Parathyroid adenoma (tissue), 2 donors: Measurements from ENCODE around the gene REPS2.
"Not testable (repeated sequence)": the region's sequence is repeated elsewhere in the genome, so short reads cannot be mapped to it uniquely, and the experiment has no call there.

Experiments
- H2AFZ ChIP-seq: fragments of 300-600 bp; sonication (generic); one replicate; pipeline ENCODE4 v1.7.0; 2017; ENCODE audit warnings: antibody characterized with exemption, mild to moderate bottlenecking
- H3K27ac ChIP-seq: fragments of 300-600 bp; sonication (generic); one replicate; pipeline ENCODE4 v1.7.0; 2017
- H3K27me3 ChIP-seq: fragments of 300-600 bp; sonication (generic); one replicate; pipeline ENCODE4 v1.7.0; 2017; ENCODE audit warnings: low read length; ENCODE audit not compliant: control insufficient read depth, insufficient read depth
- H3K36me3 ChIP-seq: fragments of 300-600 bp; sonication (generic); one replicate; pipeline ENCODE4 v1.7.0; 2017; ENCODE audit warnings: low read length; ENCODE audit not compliant: control insufficient read depth, insufficient read depth
- H3K4me1 ChIP-seq: fragments of 300-600 bp; sonication (generic); one replicate; pipeline ENCODE4 v1.7.0; 2017; ENCODE audit warnings: control low read depth
- H3K4me2 ChIP-seq: fragments of 300-600 bp; sonication (generic); one replicate; pipeline ENCODE4 v1.7.0; 2017; ENCODE audit warnings: low read length
- H3K4me3 ChIP-seq: fragments of 300-600 bp; sonication (generic); one replicate; pipeline ENCODE4 v1.7.0; 2017; ENCODE audit warnings: low read depth, low read length
- H3K79me2 ChIP-seq: fragments of 300-600 bp; sonication (generic); one replicate; pipeline ENCODE4 v1.7.0; 2017; ENCODE audit warnings: control low read depth
- H3K9ac ChIP-seq: fragments of 300-600 bp; sonication (generic); one replicate; pipeline ENCODE4 v1.7.0; 2017; ENCODE audit warnings: mild to moderate bottlenecking
- H3K9me3 ChIP-seq: fragments of 300-600 bp; sonication (generic); one replicate; pipeline ENCODE4 v1.7.0; 2017; ENCODE audit warnings: low read length; ENCODE audit not compliant: control insufficient read depth
- TF ChIP-seq, protein P1 (sequence below): fragments of 300-600 bp; sonication (generic); IDR thresholded peaks from one replicate; pipeline ENCODE4 v1.7.0; 2017; ENCODE audit warnings: antibody characterized with exemption, mild to moderate bottlenecking
- donor health status: primary hyperparathyroidism.

REPS2 gene

DNA sequence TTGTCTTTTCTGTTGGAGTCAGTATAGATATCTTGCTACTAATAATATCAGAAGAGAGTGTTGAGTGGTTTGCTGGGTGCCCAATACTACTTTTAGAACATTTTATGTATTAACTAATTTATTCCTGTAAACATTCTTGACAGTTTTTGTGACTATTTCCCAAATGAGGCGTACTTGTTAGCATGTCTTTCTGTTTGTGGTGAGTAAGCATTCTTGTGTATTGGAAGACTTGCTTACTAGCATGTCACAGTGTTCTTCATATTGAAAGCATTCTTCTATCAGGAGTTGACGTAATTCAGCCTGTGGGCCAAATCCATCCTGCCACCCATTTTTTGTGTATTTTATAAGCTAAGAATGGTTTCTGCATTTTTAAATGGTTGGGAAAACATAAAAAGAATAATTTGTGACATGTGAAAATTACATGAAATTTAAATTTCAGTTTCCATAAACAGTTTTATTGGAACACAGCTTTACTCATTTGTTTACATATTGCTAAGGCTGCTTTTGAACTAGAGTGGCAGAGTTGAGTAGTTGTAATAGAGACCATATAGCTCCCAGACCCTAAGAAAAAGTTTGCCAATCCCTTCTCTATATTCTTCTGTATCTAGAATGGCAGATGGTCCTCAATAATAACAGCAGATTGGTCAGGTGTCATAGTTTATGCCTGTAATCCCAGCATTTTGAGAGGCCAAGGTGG lies 20.4 kb downstream of the REPS2 start:
- no peak overlapping the region for H3K4me2 ChIP-seq
- no peak overlapping the region for H3K27ac ChIP-seq

DNA sequence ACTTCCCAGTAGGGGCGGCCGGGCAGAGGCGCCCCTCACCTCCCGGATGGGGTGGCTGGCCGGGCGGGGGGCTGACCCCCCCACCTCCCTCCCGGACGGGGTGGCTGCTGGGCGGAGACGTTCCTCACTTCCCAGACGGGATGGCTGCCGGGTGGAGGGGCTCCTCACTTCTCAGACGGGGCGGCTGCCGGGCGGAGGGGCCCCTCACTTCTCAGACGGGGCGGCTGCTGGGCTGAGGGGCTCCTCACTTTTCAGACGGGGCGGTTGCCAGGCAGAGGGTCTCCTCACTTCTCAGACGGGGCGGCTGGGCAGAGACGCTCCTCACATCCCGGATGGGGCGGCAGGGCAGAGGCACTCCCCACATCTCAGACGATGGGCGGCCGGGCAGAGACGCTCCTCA lies 22.3 kb downstream of the REPS2 start:
- H3K27me3 ChIP-seq, H3K27ac ChIP-seq, H3K9me3 ChIP-seq, H3K4me3 ChIP-seq, H3K36me3 ChIP-seq, H3K9ac ChIP-seq, H3K79me2 ChIP-seq, H3K4me2 ChIP-seq, H3K4me1 ChIP-seq, H2AFZ ChIP-seq: not testable (repeated sequence)

More for the DNA sequence above, 20.4 kb downstream of the REPS2 start:
- no peaks in the 10 kb centered on the region for H3K79me2 ChIP-seq
- no peak overlapping the region for H2AFZ ChIP-seq
- TF ChIP-seq, protein P1, sequence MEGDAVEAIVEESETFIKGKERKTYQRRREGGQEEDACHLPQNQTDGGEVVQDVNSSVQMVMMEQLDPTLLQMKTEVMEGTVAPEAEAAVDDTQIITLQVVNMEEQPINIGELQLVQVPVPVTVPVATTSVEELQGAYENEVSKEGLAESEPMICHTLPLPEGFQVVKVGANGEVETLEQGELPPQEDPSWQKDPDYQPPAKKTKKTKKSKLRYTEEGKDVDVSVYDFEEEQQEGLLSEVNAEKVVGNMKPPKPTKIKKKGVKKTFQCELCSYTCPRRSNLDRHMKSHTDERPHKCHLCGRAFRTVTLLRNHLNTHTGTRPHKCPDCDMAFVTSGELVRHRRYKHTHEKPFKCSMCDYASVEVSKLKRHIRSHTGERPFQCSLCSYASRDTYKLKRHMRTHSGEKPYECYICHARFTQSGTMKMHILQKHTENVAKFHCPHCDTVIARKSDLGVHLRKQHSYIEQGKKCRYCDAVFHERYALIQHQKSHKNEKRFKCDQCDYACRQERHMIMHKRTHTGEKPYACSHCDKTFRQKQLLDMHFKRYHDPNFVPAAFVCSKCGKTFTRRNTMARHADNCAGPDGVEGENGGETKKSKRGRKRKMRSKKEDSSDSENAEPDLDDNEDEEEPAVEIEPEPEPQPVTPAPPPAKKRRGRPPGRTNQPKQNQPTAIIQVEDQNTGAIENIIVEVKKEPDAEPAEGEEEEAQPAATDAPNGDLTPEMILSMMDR, result no peak
- H3K27me3 ChIP-seq, result no peaks in the 10 kb centered on the region
- H3K9ac ChIP-seq, result no peak overlapping the region
- H3K4me1 ChIP-seq, result no peaks in the 10 kb centered on the region
- H3K36me3 ChIP-seq, result no peaks in the 10 kb centered on the region
- no peak overlapping the region for H3K4me3 ChIP-seq
- H3K9me3 ChIP-seq, result no peaks in the 10 kb centered on the region

DNA sequence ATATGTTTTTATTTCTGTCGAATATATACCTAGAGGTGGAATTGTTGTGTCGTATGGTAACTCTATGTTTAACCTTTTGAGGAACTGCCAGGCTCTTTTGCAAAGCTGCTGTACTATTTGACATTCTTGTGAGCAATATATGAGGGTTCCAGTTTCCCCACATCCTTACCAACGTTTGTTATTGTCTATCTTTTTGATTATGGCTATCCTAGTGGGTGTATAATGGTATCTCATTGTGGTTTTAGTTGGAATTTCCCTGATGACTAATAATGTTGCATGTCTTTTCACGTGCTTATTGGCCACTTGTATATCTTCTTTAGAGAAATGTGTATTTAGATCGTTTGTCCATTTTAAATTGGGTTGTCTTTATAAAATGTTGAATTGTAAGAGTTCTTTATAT lies 24.5 kb downstream of the REPS2 start:
- Histone ChIP-seq H3K9ac (no peak overlapping the region), H3K79me2 (no peaks in the 10 kb centered on the region), H2AFZ (no peak overlapping the region), H3K36me3 (no peaks in the 10 kb centered on the region), H3K4me1 (no peaks in the 10 kb centered on the region), H3K9me3 (no peaks in the 10 kb centered on the region), H3K27ac (no peak overlapping the region), H3K4me2 (no peak overlapping the region), H3K4me3 (no peak overlapping the region), H3K27me3 (no peaks in the 10 kb centered on the region)
- TF ChIP-seq, protein P1, result no peak

DNA sequence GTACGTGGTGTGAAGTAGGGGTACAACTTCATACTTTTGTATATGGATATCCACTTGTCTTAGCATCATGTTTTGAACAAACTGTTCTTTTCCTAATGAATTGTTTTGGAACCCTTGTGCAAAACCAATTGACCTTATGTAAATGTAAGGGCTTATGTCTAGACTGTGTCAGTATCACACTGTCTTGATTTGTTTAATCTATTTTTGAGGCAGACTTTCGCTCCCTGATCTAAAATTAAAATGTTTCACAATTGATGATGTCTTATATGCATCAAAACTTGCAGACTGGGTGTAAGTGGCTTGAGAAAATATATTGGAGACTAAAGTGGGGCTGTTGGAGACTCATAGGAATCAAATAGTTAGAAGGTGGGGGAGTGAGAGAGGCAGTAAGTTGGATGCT lies 25.2 kb downstream of the REPS2 start:
- Histone ChIP-seq H3K4me1 (no peaks in the 10 kb centered on the region), H2AFZ (no peak overlapping the region), H3K9ac (no peak overlapping the region), H3K36me3 (no peaks in the 10 kb centered on the region), H3K9me3 (no peaks in the 10 kb centered on the region), H3K4me3 (no peak overlapping the region), H3K79me2 (no peaks in the 10 kb centered on the region), H3K27me3 (no peaks in the 10 kb centered on the region), H3K27ac (no peak overlapping the region), H3K4me2 (no peak overlapping the region)
- TF ChIP-seq, protein P1, result no peak

DNA sequence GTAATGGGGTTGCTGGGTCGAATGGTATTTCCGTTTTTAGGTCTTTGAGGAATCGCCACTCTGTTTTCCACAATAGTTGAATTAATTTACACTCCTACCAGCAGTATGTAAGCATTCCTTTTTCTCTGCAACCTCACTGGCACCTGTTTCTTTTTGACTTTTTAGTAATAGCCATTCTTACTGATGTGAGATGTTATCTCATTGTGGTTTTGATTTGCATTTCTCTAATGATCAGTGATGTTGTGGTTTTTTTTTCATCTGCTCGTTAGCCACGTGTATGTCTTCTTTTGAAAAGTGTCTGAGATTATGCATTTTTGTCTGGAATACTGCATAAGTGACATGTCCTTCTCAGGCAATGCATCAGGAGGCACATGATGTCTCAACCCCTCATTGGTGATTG lies 28.8 kb downstream of the REPS2 start:
- no peak overlapping the region for H2AFZ ChIP-seq
- no peak overlapping the region for H3K27ac ChIP-seq
- H3K9ac ChIP-seq, result no peak overlapping the region
- no peaks in the 10 kb centered on the region for H3K9me3 ChIP-seq
- H3K36me3 ChIP-seq, result no peaks in the 10 kb centered on the region
- H3K4me3 ChIP-seq, result no peak overlapping the region
- TF ChIP-seq, protein P1, result no peak
- no peaks in the 10 kb centered on the region for H3K79me2 ChIP-seq
- H3K4me1 ChIP-seq, result no peaks in the 10 kb centered on the region
- H3K4me2 ChIP-seq, result no peak overlapping the region
- H3K27me3 ChIP-seq, result no peaks in the 10 kb centered on the region
